Vagina (tissue), 2 donors: ENCODE results near the gene PAX7. TPM values are rescaled to one million over a fixed set of nuclear protein-coding genes. Genes with fewer than 3 reads are reported as not detected.

Experiments used
- DNase-seq, 2 donors: peaks; one replicate each; pipeline ENCODE4 v3.0.0-alpha.2; 2017; ENCODE audit errors: extremely low spot score in 2 of 2
- H3K27ac ChIP-seq: fragments of 200-600 bp; sonication (generic); one replicate; pipeline ENCODE4 v1.5.1; 2019
- H3K27me3 ChIP-seq: fragments of 200-600 bp; sonication (generic); one replicate; pipeline ENCODE4 v1.5.1; 2019
- H3K36me3 ChIP-seq, 2 donors: fragments of 200-600 bp; sonication (generic); one replicate each; pipeline ENCODE4 v1.5.1; 2017 to 2019
- H3K4me1 ChIP-seq: fragments of 200-600 bp; sonication (generic); one replicate; pipeline ENCODE4 v1.5.1; 2019
- H3K4me3 ChIP-seq, 2 donors: fragments of 200-600 bp; sonication (generic); 1 replicate in 1 of 2; 2 replicates in 1 of 2; pipeline ENCODE4 v1.5.1; 2016 to 2019
- H3K9me3 ChIP-seq: fragments of 200-600 bp; sonication (generic); one replicate; pipeline ENCODE4 v1.5.1; 2019
- CTCF ChIP-seq, 3 experiments: fragments of 450-650 bp in 2 of 3; fragments of 200-600 bp in 1 of 3; sonication (generic) in 1 of 3; IDR thresholded peaks; one replicate each; pipeline ENCODE4 v1.5.1; 2017 to 2019; ENCODE audit warnings: antibody characterized with exemption in 3 of 3, mild to moderate bottlenecking in 2 of 3, moderate library complexity in 2 of 3
- POLR2A ChIP-seq, 2 donors: fragments of 450-650 bp; IDR thresholded peaks; one replicate each; pipeline ENCODE4 v1.6.1; 2017; ENCODE audit warnings: antibody characterized with exemption in 2 of 2, mild to moderate bottlenecking in 2 of 2, moderate library complexity in 2 of 2
- POLR2AphosphoS5 ChIP-seq, 2 donors: sonication (generic); formaldehyde crosslinking; IDR thresholded peaks; one replicate each; pipeline ENCODE4 v1.9.0; 2017; ENCODE audit warnings: antibody characterized with exemption in 2 of 2, mild to moderate bottlenecking in 2 of 2, low read depth in 1 of 2; ENCODE audit not compliant: insufficient read depth in 1 of 2
- intact Hi-C: fragments of 100-400 bp; cut with DNase I; formaldehyde crosslinking; loops from one replicate; pipeline ENCODE4 v1.15.1; 2023
- total RNA-seq: library from RNA; depleted of rRNA; stranded (reverse); fragments of >200 nt; gene quantifications from one replicate; pipeline ENCODE4 v1.2.3, GENCODE V29; 2016

The PAX7 gene
- total RNA-seq, 1 donor from 2014 or later = not detected

- no peak for DNase-seq
These were observed 85.6 kb downstream of the PAX7 start for GRCh38 chr1:18716112-18716784.

GRCh38 chr1:18716785-18717678, 86.4 kb downstream of the PAX7 start:
- DNase-seq = no peak
- Histone ChIP-seq H3K4me3 (no peak overlapping the region), H3K4me1 (no peaks in the 10 kb centered on the region), H3K27ac (no peak overlapping the region), H3K9me3 (no peaks in the 10 kb centered on the region), H3K36me3 (no peaks in the 10 kb centered on the region), H3K27me3 (peaks cover 6% of the 10 kb centered on the region)
- intact Hi-C loops = no loop called here
- TF ChIP-seq POLR2A (IDR thresholded peaks at IDR 0.05) = no peak
- no peak for TF ChIP-seq POLR2AphosphoS5 (IDR thresholded peaks at IDR 0.05; ENCODE audit: insufficient read depth in 1 of 2, low read depth in 1 of 2)
- TF ChIP-seq CTCF (IDR thresholded peaks at IDR 0.05) = no peak

More at GRCh38 chr1:18716112-18716784, 85.6 kb downstream of the PAX7 start:
- Histone ChIP-seq H3K27ac (no peak overlapping the region), H3K4me1 (no peaks in the 10 kb centered on the region), H3K36me3 (no peaks in the 10 kb centered on the region), H3K4me3 (no peak overlapping the region), H3K27me3 (peaks cover 6% of the 10 kb centered on the region), H3K9me3 (no peaks in the 10 kb centered on the region)
- no peak for TF ChIP-seq CTCF (IDR thresholded peaks at IDR 0.05)
- TF ChIP-seq POLR2A (IDR thresholded peaks at IDR 0.05) = no peak
- TF ChIP-seq POLR2AphosphoS5 (IDR thresholded peaks at IDR 0.05; ENCODE audit: insufficient read depth in 1 of 2, low read depth in 1 of 2) = no peak
- intact Hi-C loops = no loop called here

- no peak for DNase-seq
- Histone ChIP-seq H3K36me3 (no peaks in the 10 kb centered on the region), H3K9me3 (no peaks in the 10 kb centered on the region), H3K4me3 (no peak overlapping the region), H3K27me3 (peaks cover 6% of the 10 kb centered on the region), H3K27ac (no peak overlapping the region), H3K4me1 (no peaks in the 10 kb centered on the region)
- intact Hi-C loops = no loop called here
- TF ChIP-seq POLR2AphosphoS5 (IDR thresholded peaks at IDR 0.05; ENCODE audit: insufficient read depth in 1 of 2, low read depth in 1 of 2) = no peak
These were observed 89.3 kb downstream of the PAX7 start for GRCh38 chr1:18719786-18720451.

- Histone ChIP-seq H3K27ac (no peak overlapping the region), H3K4me3 (no peak overlapping the region), H3K36me3 (no peaks in the 10 kb centered on the region), H3K27me3 (peaks cover 6% of the 10 kb centered on the region), H3K9me3 (no peaks in the 10 kb centered on the region), H3K4me1 (no peaks in the 10 kb centered on the region)
- no peak for DNase-seq
- no peak for TF ChIP-seq CTCF (IDR thresholded peaks at IDR 0.05)
- no peak for TF ChIP-seq POLR2AphosphoS5 (IDR thresholded peaks at IDR 0.05; ENCODE audit: insufficient read depth in 1 of 2, low read depth in 1 of 2)
- TF ChIP-seq POLR2A (IDR thresholded peaks at IDR 0.05) = no peak
- intact Hi-C loops = no loop called here
These were observed 90.4 kb downstream of the PAX7 start for GRCh38 chr1:18721041-18721440.

- no peak overlapping the region for H3K4me3 ChIP-seq
- no peaks in the 10 kb centered on the region for H3K4me1 ChIP-seq
- no peak for DNase-seq
- H3K27me3 ChIP-seq = peaks cover 6% of the 10 kb centered on the region
- H3K36me3 ChIP-seq = no peaks in the 10 kb centered on the region
- intact Hi-C loops = no loop called here
- TF ChIP-seq POLR2A (IDR thresholded peaks at IDR 0.05) (no peak), CTCF (IDR thresholded peaks at IDR 0.05) (no peak), POLR2AphosphoS5 (IDR thresholded peaks at IDR 0.05; ENCODE audit: insufficient read depth in 1 of 2, low read depth in 1 of 2) (no peak)
- H3K27ac ChIP-seq = no peak overlapping the region
- no peaks in the 10 kb centered on the region for H3K9me3 ChIP-seq
These were observed 91.1 kb downstream of the PAX7 start for GRCh38 chr1:18721776-18722175.
